HL-60 (cell line): Measurements from ENCODE around the gene PSPN.
A peak's percentile ranks its signal among the peaks of the same experiment; 100 is the strongest.

Experiments used
- POLR2AphosphoS5 ChIP-seq: IDR thresholded peaks from 2 replicates; pipeline ENCODE4 v1.6.1; 2012; ENCODE audit warnings: low read depth
- REST ChIP-seq: IDR thresholded peaks from 2 replicates; pipeline ENCODE4 v1.6.1; 2012; ENCODE audit warnings: low read depth; ENCODE audit not compliant: insufficient replicate concordance
- SPI1 ChIP-seq: IDR thresholded peaks from 2 replicates; pipeline ENCODE4 v1.6.1; 2012; ENCODE audit warnings: low read depth, mild to moderate bottlenecking, borderline replicate concordance
- TF ChIP-seq, protein P1 (sequence below): IDR thresholded peaks from one replicate; pipeline ENCODE4 v1.5.1; 2011; ENCODE audit warnings: low read length, control low read depth, inconsistent platforms; ENCODE audit not compliant: insufficient read depth

GRCh38 chr19:6392221-6393073 is 16.7 kb upstream of the PSPN start:
- TF ChIP-seq, protein P1, sequence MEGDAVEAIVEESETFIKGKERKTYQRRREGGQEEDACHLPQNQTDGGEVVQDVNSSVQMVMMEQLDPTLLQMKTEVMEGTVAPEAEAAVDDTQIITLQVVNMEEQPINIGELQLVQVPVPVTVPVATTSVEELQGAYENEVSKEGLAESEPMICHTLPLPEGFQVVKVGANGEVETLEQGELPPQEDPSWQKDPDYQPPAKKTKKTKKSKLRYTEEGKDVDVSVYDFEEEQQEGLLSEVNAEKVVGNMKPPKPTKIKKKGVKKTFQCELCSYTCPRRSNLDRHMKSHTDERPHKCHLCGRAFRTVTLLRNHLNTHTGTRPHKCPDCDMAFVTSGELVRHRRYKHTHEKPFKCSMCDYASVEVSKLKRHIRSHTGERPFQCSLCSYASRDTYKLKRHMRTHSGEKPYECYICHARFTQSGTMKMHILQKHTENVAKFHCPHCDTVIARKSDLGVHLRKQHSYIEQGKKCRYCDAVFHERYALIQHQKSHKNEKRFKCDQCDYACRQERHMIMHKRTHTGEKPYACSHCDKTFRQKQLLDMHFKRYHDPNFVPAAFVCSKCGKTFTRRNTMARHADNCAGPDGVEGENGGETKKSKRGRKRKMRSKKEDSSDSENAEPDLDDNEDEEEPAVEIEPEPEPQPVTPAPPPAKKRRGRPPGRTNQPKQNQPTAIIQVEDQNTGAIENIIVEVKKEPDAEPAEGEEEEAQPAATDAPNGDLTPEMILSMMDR = no peak
- TF ChIP-seq POLR2AphosphoS5 (no peak), SPI1 (peak; percentile 43; the same call in 1 of the 2 replicates), REST (no peak)
